Omental fat pad (tissue), 4 donors: Measurements from ENCODE around the gene NARF. TPM values are rescaled to one million over a fixed set of nuclear protein-coding genes. Genes with fewer than 3 reads are reported as not detected.
"Not testable (repeated sequence)": the region's sequence is repeated elsewhere in the genome, so short reads cannot be mapped to it uniquely, and the experiment has no call there.

ENCODE experiments used
- ATAC-seq: fragments of 150-250 bp; one replicate; pipeline ENCODE4 v1.9.1; 2016; ENCODE audit warnings: mild to moderate bottlenecking, moderate library complexity; ENCODE audit not compliant: low FRiP score
- DNase-seq: peaks from one replicate; pipeline ENCODE4 v3.0.0-alpha.2; 2019; ENCODE audit warnings: low spot score
- total RNA-seq, 4 donors: library from RNA; depleted of rRNA; stranded (reverse); fragments of >200 nt; gene quantifications; one replicate each; pipeline ENCODE4 v1.1.0, GENCODE V29; 2016
- TF ChIP-seq, protein P1 (sequence below), 3 donors: fragments of 450-650 bp; IDR thresholded peaks; one replicate each; pipeline ENCODE4 v1.5.1; 2016 to 2017; ENCODE audit warnings: antibody characterized with exemption in 3 of 3, mild to moderate bottlenecking in 3 of 3, moderate library complexity in 2 of 3

Gene NARF
- total RNA-seq, 4 donors from 2014 or later: 31.8 to 48.7 (median 35.7) TPM

DNA sequence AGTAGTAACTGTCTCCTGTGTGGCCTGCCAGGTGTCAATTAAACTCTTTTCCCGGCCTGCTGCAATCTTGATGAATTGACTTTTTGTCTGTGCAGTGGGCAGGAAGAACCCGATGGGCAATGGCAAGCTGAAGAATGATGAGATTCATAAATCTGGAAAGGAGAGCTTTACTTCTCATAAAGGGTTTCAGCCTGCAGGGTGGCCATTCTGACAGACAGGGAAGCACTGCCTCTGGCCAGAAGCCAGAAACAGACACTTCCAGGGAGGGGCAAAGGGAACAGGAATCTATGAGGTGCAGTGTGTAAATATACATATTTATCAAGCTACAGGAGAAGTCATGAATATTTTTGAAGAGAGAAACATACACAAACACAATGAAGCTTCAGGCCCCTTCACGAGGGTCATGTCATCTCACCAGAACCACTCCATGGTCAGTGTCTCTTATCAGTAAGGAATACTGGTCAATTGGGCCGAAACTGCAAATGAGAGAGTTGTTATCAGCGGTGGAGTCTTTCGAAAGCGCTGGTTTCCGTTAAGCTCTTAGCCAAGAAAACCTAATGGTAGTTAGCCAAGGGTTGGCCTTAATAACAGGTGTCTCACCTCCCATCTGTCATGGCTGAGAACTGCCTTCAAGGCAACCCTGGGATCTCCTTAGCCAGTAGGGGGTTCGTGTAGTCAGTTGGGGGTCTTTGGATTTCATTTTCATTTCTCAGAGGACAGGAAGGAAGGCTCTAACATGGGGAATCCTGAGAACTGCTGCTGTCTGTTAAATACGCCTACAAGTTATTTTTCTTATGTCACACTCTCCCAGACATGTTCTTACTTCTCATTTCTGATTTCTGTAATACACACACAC, 1.2 kb upstream of the NARF start:
- TF ChIP-seq, protein P1, sequence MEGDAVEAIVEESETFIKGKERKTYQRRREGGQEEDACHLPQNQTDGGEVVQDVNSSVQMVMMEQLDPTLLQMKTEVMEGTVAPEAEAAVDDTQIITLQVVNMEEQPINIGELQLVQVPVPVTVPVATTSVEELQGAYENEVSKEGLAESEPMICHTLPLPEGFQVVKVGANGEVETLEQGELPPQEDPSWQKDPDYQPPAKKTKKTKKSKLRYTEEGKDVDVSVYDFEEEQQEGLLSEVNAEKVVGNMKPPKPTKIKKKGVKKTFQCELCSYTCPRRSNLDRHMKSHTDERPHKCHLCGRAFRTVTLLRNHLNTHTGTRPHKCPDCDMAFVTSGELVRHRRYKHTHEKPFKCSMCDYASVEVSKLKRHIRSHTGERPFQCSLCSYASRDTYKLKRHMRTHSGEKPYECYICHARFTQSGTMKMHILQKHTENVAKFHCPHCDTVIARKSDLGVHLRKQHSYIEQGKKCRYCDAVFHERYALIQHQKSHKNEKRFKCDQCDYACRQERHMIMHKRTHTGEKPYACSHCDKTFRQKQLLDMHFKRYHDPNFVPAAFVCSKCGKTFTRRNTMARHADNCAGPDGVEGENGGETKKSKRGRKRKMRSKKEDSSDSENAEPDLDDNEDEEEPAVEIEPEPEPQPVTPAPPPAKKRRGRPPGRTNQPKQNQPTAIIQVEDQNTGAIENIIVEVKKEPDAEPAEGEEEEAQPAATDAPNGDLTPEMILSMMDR (IDR thresholded peaks at IDR 0.05): no peak
- ATAC-seq (peak; percentile 35), DNase-seq (no peak)

DNA sequence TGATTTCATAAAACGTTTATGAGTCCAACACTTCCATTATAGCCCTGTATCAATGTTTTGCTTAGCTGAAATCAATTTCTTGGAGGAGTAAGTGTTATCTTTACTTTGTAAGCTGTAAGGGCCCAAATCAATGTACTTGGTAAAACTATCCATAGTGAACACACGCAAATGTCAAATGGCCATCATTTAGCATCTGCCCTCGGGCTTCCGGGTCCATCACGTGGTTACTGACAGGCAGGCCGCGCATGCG, 687 bp upstream of the NARF start:
- TF ChIP-seq, protein P1 (IDR thresholded peaks at IDR 0.05): no peak
- DNase-seq (no peak), ATAC-seq (no peak)

DNA sequence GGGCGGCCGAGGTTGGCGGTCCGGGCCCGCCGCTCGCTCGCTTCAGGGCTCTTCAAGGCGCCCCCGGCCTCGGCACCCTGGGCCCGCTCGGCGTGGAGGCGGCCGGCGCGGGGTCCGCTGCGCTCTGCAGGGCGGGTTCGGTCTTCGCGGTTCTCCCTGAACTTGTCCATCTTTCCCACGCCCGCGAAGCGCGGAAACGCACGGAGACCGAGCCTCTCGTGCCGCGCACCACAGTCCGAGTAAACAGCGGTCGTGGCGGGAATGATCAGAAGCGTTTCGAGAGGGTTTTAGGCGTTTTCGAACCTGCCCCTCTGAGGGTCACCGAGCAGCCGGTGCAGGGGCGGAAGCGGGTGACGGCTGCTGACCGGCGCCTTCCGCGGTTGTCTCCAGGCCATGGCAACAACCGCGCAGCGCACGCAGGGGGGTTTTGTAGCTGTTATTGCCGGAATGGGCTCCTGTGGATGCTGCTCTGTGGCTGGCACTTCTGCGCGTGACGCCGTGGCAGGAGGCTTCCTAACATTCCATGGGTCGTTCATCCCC, 414 bp downstream of the NARF start:
- TF ChIP-seq, protein P1 (IDR thresholded peaks at IDR 0.05): no peak
- peak; percentile 5 for ATAC-seq
- DNase-seq: no peak

DNA sequence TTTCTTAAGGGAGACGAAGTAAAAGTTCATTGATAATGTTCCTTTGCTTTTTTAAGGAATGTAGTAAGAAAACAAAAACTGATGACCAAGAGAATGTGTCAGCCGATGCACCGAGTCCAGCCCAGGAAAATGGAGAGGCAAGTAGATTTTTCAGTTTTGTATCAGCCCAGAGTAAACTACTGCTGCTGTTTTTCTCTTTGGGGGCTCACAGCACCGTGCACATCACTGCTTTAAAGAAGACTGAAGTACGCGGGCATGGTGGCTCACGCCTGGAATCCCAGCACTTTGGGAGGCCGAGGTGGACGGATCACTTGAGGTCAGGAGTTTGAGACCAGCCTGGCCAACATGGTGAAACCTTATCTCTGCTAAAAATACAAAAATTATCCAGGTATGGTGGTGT, 1.4 kb downstream of the NARF start:
- not testable (repeated sequence) for ATAC-seq, DNase-seq

DNA sequence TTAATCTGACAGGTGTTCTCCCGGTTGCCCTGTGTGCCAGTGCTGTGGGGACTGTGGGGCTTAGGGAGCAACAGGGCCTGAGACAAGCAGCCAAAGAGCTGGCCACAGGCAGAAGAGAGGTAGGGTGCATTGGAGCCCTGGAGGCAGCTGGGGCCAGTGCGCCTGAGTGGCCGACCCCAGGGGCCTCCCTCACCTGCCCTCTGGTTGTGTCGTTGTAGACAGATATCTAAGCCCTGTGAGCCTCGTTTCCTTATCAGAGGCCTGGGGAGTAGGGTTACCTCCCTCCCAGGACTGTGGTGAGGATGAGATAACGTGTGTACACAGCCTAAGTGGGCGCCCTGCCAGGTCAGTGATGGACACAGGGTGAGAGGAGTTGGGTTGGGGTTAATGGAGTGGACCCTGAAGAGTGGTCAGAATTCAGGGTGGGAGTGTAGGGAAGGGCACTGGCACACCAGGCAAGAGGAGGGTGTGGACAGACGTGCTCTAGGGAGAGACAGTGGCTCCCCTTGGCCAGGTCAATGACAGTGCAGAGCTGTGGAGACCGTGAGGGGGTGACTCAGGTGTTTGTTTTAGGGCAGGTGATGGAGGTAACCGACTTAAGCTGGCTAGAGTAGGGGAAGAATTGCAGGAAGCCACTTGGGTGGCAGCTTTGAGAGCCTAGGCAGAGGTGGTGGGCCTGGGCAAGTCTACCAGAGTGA, 3.4 kb downstream of the NARF start:
- DNase-seq: no peak
- TF ChIP-seq, protein P1 (IDR thresholded peaks at IDR 0.05): no peak
- ATAC-seq: no peak

DNA sequence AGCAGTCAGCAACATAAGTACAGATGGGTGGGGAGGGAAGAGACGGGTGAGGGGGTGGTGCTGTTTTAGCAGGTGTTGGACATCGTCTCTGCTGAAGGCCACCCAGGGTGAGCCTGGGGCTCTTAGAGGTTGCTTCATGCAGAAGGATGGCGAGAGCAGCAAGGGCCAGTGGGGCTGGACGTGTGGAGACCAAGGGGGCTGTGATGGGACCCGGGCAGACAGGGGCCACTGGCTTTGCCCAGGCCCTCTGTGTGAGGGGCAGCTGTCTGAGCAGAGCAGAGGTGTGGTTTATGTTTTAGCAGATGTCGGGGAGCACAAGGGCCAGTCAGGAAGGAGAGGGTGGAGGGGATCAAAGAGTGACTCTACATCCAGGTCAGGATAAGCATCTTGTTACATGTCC, 4.8 kb downstream of the NARF start:
- TF ChIP-seq, protein P1 (IDR thresholded peaks at IDR 0.05): no peak
- DNase-seq: no peak

DNA sequence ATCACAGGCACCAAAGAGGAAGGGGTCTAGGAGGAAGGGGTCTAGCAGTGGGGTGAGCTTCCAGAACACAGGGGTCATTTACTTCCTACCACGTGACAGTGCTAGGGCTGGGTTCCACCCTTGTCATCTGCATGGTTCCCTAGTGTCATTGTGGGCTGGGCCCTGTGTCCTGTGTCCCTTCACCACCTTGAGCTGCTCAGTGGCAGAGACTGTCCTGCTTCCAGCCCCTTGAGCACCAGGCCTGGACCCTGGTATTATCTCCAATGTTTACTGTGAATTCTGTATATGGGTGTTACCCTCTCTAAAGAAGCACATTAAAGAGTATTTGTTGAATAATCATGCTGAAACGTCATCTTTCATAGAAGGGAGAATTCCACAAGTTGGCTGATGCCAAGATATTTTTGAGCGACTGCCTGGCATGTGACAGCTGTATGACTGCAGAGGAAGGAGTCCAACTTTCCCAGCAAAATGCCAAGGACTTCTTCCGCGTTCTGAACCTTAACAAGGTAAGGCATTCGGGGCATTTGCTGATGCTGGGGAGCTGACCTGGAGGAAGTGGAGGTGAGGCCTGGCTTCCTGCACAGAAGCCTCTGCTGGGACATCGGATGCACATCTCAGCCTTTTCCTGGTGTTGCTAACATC, 5.5 kb downstream of the NARF start:
- TF ChIP-seq, protein P1 (IDR thresholded peaks at IDR 0.05): no peak
- no peak for DNase-seq
- ATAC-seq: no peak

More for the DNA sequence above, 4.8 kb downstream of the NARF start:
- no peak for ATAC-seq
